H1 (cell line): Measurements from ENCODE around the gene ZNF524. TPM values are rescaled to one million over a fixed set of nuclear protein-coding genes. Genes with fewer than 3 reads are reported as not detected.
A peak's percentile ranks its signal among the peaks of the same experiment; 100 is the strongest.

Experiments
- CTCF ChIA-PET: fragments of 300-600 bp; sonication (Branson Sonifier 250); formaldehyde crosslinking; loops from one replicate; lab custom pipeline; 2021; ENCODE audit not compliant: partially characterized antibody; lab: Charles Lee
- POLR2A ChIA-PET: fragments of 300-600 bp; sonication (Branson Sonifier 250); formaldehyde crosslinking; loops from one replicate; lab custom pipeline; 2021; ENCODE audit warnings: inconsistent platforms; ENCODE audit not compliant: partially characterized antibody; lab: Charles Lee
- DNase-seq, 2 experiments: peaks; one replicate each; pipeline versions ENCODE4 v3.0.0 to v3.0.0-alpha.2; 2010 to 2022; ENCODE audit warnings: low spot score in 2 of 2, low read depth in 1 of 2, mixed read lengths in 1 of 2
- FAIRE-seq: peaks from 2 replicates; lab custom pipeline; 2011; peaks lifted over from hg19 to GRCh38; lab: Jason Lieb, UNC
- H2AFZ ChIP-seq: 2 replicates; pipeline ENCODE4 v1.8.1; 2012; ENCODE audit warnings: low read length, inconsistent platforms
- H2AK5ac ChIP-seq: 2 replicates; pipeline ENCODE4 v1.6.1; 2013; ENCODE audit warnings: low read depth, low read length
- H2BK120ac ChIP-seq: replicated peaks from 2 replicates; pipeline ENCODE3; 2013; ENCODE audit warnings: low read depth, low read length, inconsistent platforms
- H2BK12ac ChIP-seq: 2 replicates; pipeline ENCODE4 v1.6.1; 2013; ENCODE audit warnings: low read depth, low read length
- H2BK15ac ChIP-seq: 2 replicates; pipeline ENCODE4 v1.6.1; 2013; ENCODE audit warnings: low read length
- H2BK20ac ChIP-seq: 2 replicates; pipeline ENCODE4 v1.6.1; 2013; ENCODE audit warnings: low read length
- H2BK5ac ChIP-seq: 2 replicates; pipeline ENCODE4 v1.6.1; 2013; ENCODE audit warnings: low read depth, low read length
- H3K14ac ChIP-seq: 2 replicates; pipeline ENCODE4 v1.6.1; 2013; ENCODE audit warnings: inconsistent platforms; ENCODE audit not compliant: insufficient read length
- H3K18ac ChIP-seq: 2 replicates; pipeline ENCODE4 v1.6.1; 2013; ENCODE audit warnings: low read length; ENCODE audit errors: extremely low read depth
- H3K23ac ChIP-seq: 2 replicates; pipeline ENCODE4 v1.6.1; 2013; ENCODE audit warnings: inconsistent platforms; ENCODE audit not compliant: insufficient read length
- H3K23me2 ChIP-seq: 2 replicates; pipeline ENCODE4 v1.6.1; 2013; ENCODE audit warnings: low read depth, low read length
- H3K27ac ChIP-seq: 2 replicates; pipeline ENCODE4 v1.6.1; 2011; ENCODE audit warnings: low read depth, low read length, inconsistent platforms
- H3K27me3 ChIP-seq, 4 experiments: replicated peaks in 1 of 4; 1 replicate in 1 of 4; 2 replicates in 3 of 4; pipeline versions ENCODE4 v1.6.1 to v1.8.1; 2011 to 2013; ENCODE audit warnings: low read length in 3 of 4, mild to moderate bottlenecking in 3 of 4, inconsistent platforms in 2 of 4, mixed read lengths in 2 of 4, moderate library complexity in 1 of 4; ENCODE audit not compliant: control insufficient read depth in 3 of 4, insufficient read depth in 3 of 4; ENCODE audit errors: extremely low read depth in 1 of 4
- H3K36me3 ChIP-seq, 4 experiments: 2 replicates each; pipeline versions ENCODE4 v1.6.1 to v1.8.1; 2011 to 2013; ENCODE audit warnings: mild to moderate bottlenecking in 4 of 4, low read length in 3 of 4, moderate library complexity in 2 of 4, control low read depth in 1 of 4, inconsistent platforms in 1 of 4; ENCODE audit not compliant: insufficient read depth in 4 of 4, control insufficient read depth in 2 of 4
- H3K4ac ChIP-seq: replicated peaks from 2 replicates; pipeline ENCODE3; 2013; ENCODE audit warnings: low read length, low read depth, mixed read lengths, inconsistent platforms; ENCODE audit not compliant: insufficient read length
- H3K4me1 ChIP-seq, 4 experiments: replicated peaks in 1 of 4; 1 replicate in 1 of 4; 2 replicates in 3 of 4; pipeline versions ENCODE4 v1.6.1 to v1.8.1; 2011 to 2013; ENCODE audit warnings: low read length in 3 of 4, inconsistent platforms in 2 of 4, mixed read lengths in 1 of 4; ENCODE audit not compliant: insufficient read depth in 4 of 4, control insufficient read depth in 3 of 4
- H3K4me2 ChIP-seq, 2 experiments: 2 replicates each; pipeline versions ENCODE4 v1.6.1 to v1.8.1; 2011 to 2013; ENCODE audit warnings: low read depth in 2 of 2, low read length in 2 of 2, control low read depth in 1 of 2, inconsistent platforms in 1 of 2, mild to moderate bottlenecking in 1 of 2; ENCODE audit not compliant: insufficient read depth in 1 of 2
- H3K4me3 ChIP-seq, 4 experiments: fragments of 200-600, 300-600 bp in 1 of 4; sonication (generic), shearing (Covaris generic), sonication (Bioruptor Twin) in 1 of 4; 2 replicates each; pipeline versions ENCODE4 v1.5.1 to v1.8.1; 2011 to 2016; ENCODE audit warnings: low read length in 4 of 4, low read depth in 3 of 4, control low read depth in 2 of 4, inconsistent platforms in 2 of 4, mild to moderate bottlenecking in 2 of 4, mixed read lengths in 1 of 4, moderate library complexity in 1 of 4; ENCODE audit not compliant: insufficient read depth in 2 of 4; ENCODE audit errors: extremely low read depth in 1 of 4
- H3K56ac ChIP-seq: replicated peaks from 2 replicates; pipeline ENCODE3; 2013; ENCODE audit warnings: low read depth, mild to moderate bottlenecking, mixed read lengths, low read length, inconsistent platforms; ENCODE audit not compliant: insufficient read length
- H3K79me1 ChIP-seq: 2 replicates; pipeline ENCODE4 v1.6.1; 2013; ENCODE audit warnings: low read depth, low read length, control low read depth
- H3K79me2 ChIP-seq, 2 experiments: 2 replicates each; pipeline versions ENCODE4 v1.6.1 to v1.8.1; 2012 to 2013; ENCODE audit warnings: low read length in 2 of 2, mild to moderate bottlenecking in 2 of 2, inconsistent platforms in 1 of 2; ENCODE audit not compliant: insufficient read depth in 2 of 2, control insufficient read depth in 1 of 2
- H3K9ac ChIP-seq, 4 experiments: replicated peaks in 1 of 4; 1 replicate in 1 of 4; 2 replicates in 3 of 4; pipeline versions ENCODE4 v1.6.1 to v1.8.1; 2011 to 2013; ENCODE audit warnings: low read depth in 3 of 4, low read length in 3 of 4, control low read depth in 2 of 4, mild to moderate bottlenecking in 2 of 4, moderate library complexity in 2 of 4, inconsistent platforms in 1 of 4; ENCODE audit errors: extremely low read depth in 1 of 4
- H3K9me3 ChIP-seq, 2 experiments: 2 replicates each; pipeline versions ENCODE4 v1.6.1 to v1.8.1; 2012 to 2013; ENCODE audit warnings: mild to moderate bottlenecking in 2 of 2, moderate library complexity in 2 of 2, control low read depth in 1 of 2, inconsistent platforms in 1 of 2, low read depth in 1 of 2, low read length in 1 of 2, mixed read lengths in 1 of 2; ENCODE audit not compliant: insufficient read depth in 2 of 2
- H4K20me1 ChIP-seq, 2 experiments: replicated peaks in 1 of 2; 2 replicates each; pipeline versions ENCODE3 to v1.8.1; 2011 to 2013; ENCODE audit warnings: inconsistent platforms in 2 of 2, low read length in 2 of 2, mild to moderate bottlenecking in 1 of 2; ENCODE audit not compliant: insufficient read depth in 2 of 2, control insufficient read depth in 1 of 2
- H4K5ac ChIP-seq: 2 replicates; pipeline ENCODE4 v1.6.1; 2013; ENCODE audit warnings: low read length, low read depth, mixed read lengths, inconsistent platforms; ENCODE audit not compliant: insufficient read length
- H4K8ac ChIP-seq: 2 replicates; pipeline ENCODE4 v1.8.0; 2013; ENCODE audit warnings: mild to moderate bottlenecking, moderate library complexity, low read length, inconsistent platforms; ENCODE audit not compliant: insufficient read depth; ENCODE audit errors: extremely low read depth
- H4K91ac ChIP-seq: replicated peaks from 2 replicates; pipeline ENCODE3; 2013; ENCODE audit warnings: low read length, mixed read lengths, inconsistent platforms; ENCODE audit not compliant: insufficient read length
- BRCA1 ChIP-seq: IDR thresholded peaks from 2 replicates; pipeline ENCODE4 v1.6.1; 2012; ENCODE audit warnings: low read depth, low read length, improper control_type of control experiment
- CHD1 ChIP-seq: IDR thresholded peaks from 2 replicates; pipeline ENCODE4 v1.6.1; 2012; ENCODE audit warnings: low read depth, low read length, improper control_type of control experiment
- CHD2 ChIP-seq: IDR thresholded peaks from 2 replicates; pipeline ENCODE4 v1.6.1; 2012; ENCODE audit warnings: low read length, improper control_type of control experiment
- CREB1 ChIP-seq: IDR thresholded peaks from 2 replicates; pipeline ENCODE4 v1.6.1; 2012; ENCODE audit warnings: inconsistent platforms
- GABPA ChIP-seq: IDR thresholded peaks from 2 replicates; pipeline ENCODE4 v1.6.1; 2011; ENCODE audit warnings: mild to moderate bottlenecking, low read length, moderate library complexity, borderline replicate concordance; ENCODE audit not compliant: insufficient read depth
- GTF2F1 ChIP-seq: IDR thresholded peaks from 2 replicates; pipeline ENCODE4 v1.6.1; 2012; ENCODE audit warnings: low read depth, low read length, improper control_type of control experiment, borderline replicate concordance
- HDAC2 ChIP-seq, 2 experiments: fragments of 300-600 bp in 1 of 2; sonication (generic) in 1 of 2; IDR thresholded peaks; 2 replicates each; pipeline ENCODE4 v1.6.1; 2011 to 2012; ENCODE audit warnings: low read depth in 2 of 2, low read length in 2 of 2, mild to moderate bottlenecking in 2 of 2, moderate library complexity in 2 of 2, borderline replicate concordance in 1 of 2, inconsistent platforms in 1 of 2
- HDAC6 ChIP-seq: IDR thresholded peaks from one replicate; pipeline ENCODE4 v1.7.1; 2012; ENCODE audit warnings: low read depth, mild to moderate bottlenecking, inconsistent platforms, low read length, moderate library complexity
- POLR2A ChIP-seq, 2 experiments: IDR thresholded peaks; 1 replicate in 1 of 2; 2 replicates in 1 of 2; pipeline ENCODE4 v1.6.1; 2011; ENCODE audit warnings: low read depth in 2 of 2, low read length in 2 of 2, mild to moderate bottlenecking in 2 of 2; ENCODE audit errors: control extremely low read depth in 1 of 2
- POU5F1 ChIP-seq: IDR thresholded peaks from 2 replicates; pipeline ENCODE4 v1.6.1; 2011; ENCODE audit warnings: low read depth, mild to moderate bottlenecking, low read length, moderate library complexity
- RNF2 ChIP-seq: fragments of 200-900, 300-1000 bp; sonication (generic); IDR thresholded peaks from 2 replicates; pipeline ENCODE4 v1.7.1; 2016; ENCODE audit warnings: borderline replicate concordance, low read depth, mild to moderate bottlenecking, antibody characterized with exemption, low read length; ENCODE audit not compliant: poor library complexity, severe bottlenecking; ENCODE audit errors: missing control alignments
- SP2 ChIP-seq: IDR thresholded peaks from 2 replicates; pipeline ENCODE4 v1.6.1; 2012; ENCODE audit warnings: mild to moderate bottlenecking, low read length, inconsistent platforms
- TAF1 ChIP-seq: IDR thresholded peaks from 2 replicates; pipeline ENCODE4 v1.6.1; 2011; ENCODE audit warnings: mild to moderate bottlenecking, low read depth, low read length
- ZNF274 ChIP-seq: IDR thresholded peaks from 2 replicates; pipeline ENCODE4 v1.7.0; 2012; ENCODE audit warnings: low read length, borderline replicate concordance; ENCODE audit errors: extremely low read depth
- WGBS, 2 experiments: shearing (Covaris generic) in 1 of 2; methylation state at CpG; one replicate each; pipeline versions ENCODE4 v1.1.6 to v1.1.7; 2013 to 2015; ENCODE audit warnings: low lambda C conversion rate in 2 of 2, mixed read lengths in 2 of 2, inconsistent platforms in 1 of 2, low coverage in 1 of 2, missing lambda C conversion rate in 1 of 2; ENCODE audit not compliant: insufficient replicate concordance in 2 of 2, insufficient coverage in 1 of 2, insufficient read length in 1 of 2; ENCODE audit errors: extremely low coverage in 1 of 2, missing lambda C conversion rate in 1 of 2; 5-methylcytosine and 5-hydroxymethylcytosine counted together
- polyA plus RNA-seq, 7 experiments: library from polyadenylated mRNA; depleted of rRNA in 3 of 7; stranded (reverse) in 5 of 7; unstranded in 2 of 7; fragments of >200 nt in 5 of 7; fragments of 200-250 nt in 2 of 7; gene quantifications; 1 replicate in 5 of 7; 2 replicates in 1 of 7; 4 replicates in 1 of 7; pipeline versions ENCODE4 v1.2.1 to v1.2.3, GENCODE V29; 2011 to 2013; ENCODE audit warnings: missing spikeins in 2 of 7, mixed read lengths in 2 of 7
- total RNA-seq: library from RNA; stranded (reverse); fragmentation: NEBNext Ultra II Directional; extraction: Animal tissue kit (Norgen Biotek cat#: 25700); gene quantifications from 2 replicates; pipeline ENCODE4 v1.2.1, GENCODE V29; 2021

Gene ZNF524
- total and polyA plus RNA-seq, 2 of the 8 experiments (the other 6 are each of a cell fraction or from before 2014, with no cell fraction given) = 4.4 to 4.7 TPM

- no peak overlapping the region; the same call in 1 of the 2 replicates for H2BK15ac ChIP-seq
- DNase-seq = no peak
- H4K91ac ChIP-seq = no peak overlapping the region
- TF ChIP-seq CHD1 (no peak), SP2 (no peak), GABPA (no peak), CREB1 (no peak), CHD2 (no peak), ZNF274 (no peak), BRCA1 (no peak), GTF2F1 (no peak), POLR2A (IDR thresholded peaks at IDR 0.05; ENCODE audit: control extremely low read depth in 1 of 2, low read depth in 2 of 2, low read length in 2 of 2) (no peak), HDAC6 (no peak), POU5F1 (no peak), HDAC2 (IDR thresholded peaks at IDR 0.05; ENCODE audit: borderline replicate concordance in 1 of 2, low read depth in 2 of 2, low read length in 2 of 2) (no peak), RNF2 (no peak), TAF1 (no peak)
These were observed 6.3 kb downstream of the ZNF524 start for GRCh38 chr19:55606471-55606787.

More at GRCh38 chr19:55606471-55606787, 6.3 kb downstream of the ZNF524 start:
- no peak overlapping the region for H3K14ac ChIP-seq
- no peak overlapping the region for H2AFZ ChIP-seq
- H3K79me2 ChIP-seq = peaks cover 0 to 8% of the 10 kb centered on the region in 2 experiments; a peak in 1 of 4 replicates
- H3K4me1 ChIP-seq = peaks cover 0 to 9% (median 5%) of the 10 kb centered on the region in 4 experiments; a peak in 5 of 7 replicates
- WGBS, 2 experiments = 32% methylated on average over 12 of the region's 12 CpGs; no CpG with 5 or more reads in 1 of the 2 experiments
- peaks cover 4% of the 10 kb centered on the region; the same call in 1 of the 2 replicates for H3K79me1 ChIP-seq
- no peaks in the 10 kb centered on the region for H3K9me3 ChIP-seq
- ChIA-PET POLR2A (interaction anchor here (0.6 to 3.6 kb wide), 14 partner anchors 11 to 92 kb away, joined by 3 to 25 read pairs (median 4); partner anchors contain the start of genes U2AF2, ZNF579 and ZNF784), CTCF (interaction anchor here (0.6 to 2.3 kb wide), 27 partner anchors 8 to 447 kb away, joined by 3 to 22 read pairs (median 5); partner anchors contain the start of genes NAT14 and ZNF784)
- no peak overlapping the region for H3K27ac ChIP-seq
- no peak overlapping the region for H3K23ac ChIP-seq
- H3K56ac ChIP-seq = no peak overlapping the region
- H2BK12ac ChIP-seq = no peak overlapping the region
- no peak overlapping the region for H2BK20ac ChIP-seq
- H2BK5ac ChIP-seq = 0 out of 2 replicates have a peak overlapping the region, but pooled peaks have one; percentile 67
- H3K23me2 ChIP-seq = peaks cover 10% of the 10 kb centered on the region
- H3K4ac ChIP-seq = no peak overlapping the region
- H3K36me3 ChIP-seq = peaks cover 0 to 3% (median 0%) of the 10 kb centered on the region in 4 experiments; a peak in 1 of 8 replicates
- peak overlapping the region; percentile 61 to 93 for H3K4me2 ChIP-seq
- H3K27me3 ChIP-seq = no peaks in the 10 kb centered on the region
- peak overlapping the region; percentile 37 for H4K5ac ChIP-seq
- H2AK5ac ChIP-seq = no peak overlapping the region
- H3K4me3 ChIP-seq = peak overlapping the region; percentile 54 to 93 (median 88); a peak in 7 of 8 replicates
- no peak overlapping the region; the same call in 1 of the 2 replicates for H3K18ac ChIP-seq
- H3K9ac ChIP-seq = peak overlapping the region; percentile 13 to 66 (median 58); a peak in 6 of 7 replicates
- no peak for FAIRE-seq
- H4K20me1 ChIP-seq = peaks cover 2 to 24% of the 10 kb centered on the region in 2 experiments
- no peak overlapping the region for H2BK120ac ChIP-seq
- H4K8ac ChIP-seq = no peak overlapping the region
